H9 (cell line): ENCODE measurements around the gene ZNF658. TPM values are rescaled to one million over a fixed set of nuclear protein-coding genes. Genes with fewer than 3 reads are reported as not detected.
"Not testable (repeated sequence)": the region's sequence is repeated elsewhere in the genome, so short reads cannot be mapped to it uniquely, and the experiment has no call there.

Source experiments
- DNase-seq: peaks from one replicate; pipeline ENCODE4 v3.0.0-alpha.2; 2017
- H2AFZ ChIP-seq: one replicate; pipeline ENCODE4 v1.6.1; 2013; ENCODE audit warnings: mild to moderate bottlenecking, low read length, control low read depth, moderate library complexity
- H2AK5ac ChIP-seq: 2 replicates; pipeline ENCODE4 v1.6.1; 2013; ENCODE audit warnings: low read length, control low read depth, mixed read lengths; ENCODE audit not compliant: insufficient read length
- H2BK120ac ChIP-seq: one replicate; pipeline ENCODE4 v1.6.1; 2013; ENCODE audit warnings: low read depth, mild to moderate bottlenecking, low read length, control low read depth, inconsistent platforms; ENCODE audit not compliant: poor library complexity, severe bottlenecking
- H2BK12ac ChIP-seq: 2 replicates; pipeline ENCODE4 v1.6.1; 2013; ENCODE audit warnings: low read length, control low read depth, mixed read lengths, low read depth; ENCODE audit not compliant: insufficient read length
- H2BK15ac ChIP-seq: 2 replicates; pipeline ENCODE4 v1.6.1; 2013; ENCODE audit warnings: low read depth, low read length, control low read depth
- H2BK20ac ChIP-seq: one replicate; pipeline ENCODE4 v1.6.1; 2013; ENCODE audit warnings: low read depth, mild to moderate bottlenecking, low read length, control low read depth, inconsistent platforms; ENCODE audit not compliant: poor library complexity, severe bottlenecking
- H2BK5ac ChIP-seq: 2 replicates; pipeline ENCODE4 v1.6.1; 2013; ENCODE audit warnings: low read length, control low read depth, mixed read lengths; ENCODE audit not compliant: insufficient read length
- H3K14ac ChIP-seq: 2 replicates; pipeline ENCODE4 v1.6.1; 2013; ENCODE audit warnings: low read length, control low read depth; ENCODE audit not compliant: insufficient read depth
- H3K18ac ChIP-seq: 2 replicates; pipeline ENCODE4 v1.6.1; 2013; ENCODE audit warnings: low read depth, mild to moderate bottlenecking, mixed read lengths, low read length, control low read depth; ENCODE audit not compliant: insufficient read length
- H3K23ac ChIP-seq: 2 replicates; pipeline ENCODE4 v1.6.1; 2013; ENCODE audit warnings: low read length, control low read depth, mixed read lengths, low read depth; ENCODE audit not compliant: insufficient read length
- H3K23me2 ChIP-seq: 2 replicates; pipeline ENCODE4 v1.6.1; 2013; ENCODE audit warnings: low read depth, mild to moderate bottlenecking, mixed read lengths, low read length, control low read depth; ENCODE audit not compliant: insufficient read length, poor library complexity, severe bottlenecking
- H3K27ac ChIP-seq: 2 replicates; pipeline ENCODE4 v1.5.1; 2013; ENCODE audit warnings: low read length, control low read depth, mixed read lengths, low read depth; ENCODE audit not compliant: insufficient read length
- H3K27me3 ChIP-seq: 2 replicates; pipeline ENCODE4 v1.6.1; 2013; ENCODE audit warnings: low read length, control low read depth, inconsistent platforms; ENCODE audit not compliant: insufficient read depth
- H3K4ac ChIP-seq: 2 replicates; pipeline ENCODE4 v1.6.1; 2013; ENCODE audit warnings: low read depth, mild to moderate bottlenecking, control low read depth, inconsistent platforms, low read length, moderate library complexity
- H3K4me1 ChIP-seq: 2 replicates; pipeline ENCODE4 v1.6.1; 2013; ENCODE audit warnings: low read length, control low read depth, inconsistent platforms; ENCODE audit not compliant: insufficient read depth
- H3K4me2 ChIP-seq: 2 replicates; pipeline ENCODE4 v1.6.1; 2013; ENCODE audit warnings: low read length, control low read depth, mixed read lengths; ENCODE audit not compliant: insufficient read length, insufficient read depth
- H3K56ac ChIP-seq: 2 replicates; pipeline ENCODE4 v1.6.1; 2013; ENCODE audit warnings: low read depth, mild to moderate bottlenecking, mixed read lengths, low read length, control low read depth; ENCODE audit not compliant: insufficient read length
- H3K79me1 ChIP-seq: 2 replicates; pipeline ENCODE4 v1.6.1; 2013; ENCODE audit warnings: low read depth, mild to moderate bottlenecking, moderate library complexity, low read length, control low read depth, inconsistent platforms; ENCODE audit not compliant: insufficient read depth, poor library complexity, severe bottlenecking
- H3K79me2 ChIP-seq: 2 replicates; pipeline ENCODE4 v1.6.1; 2013; ENCODE audit warnings: low read length, control low read depth, inconsistent platforms; ENCODE audit not compliant: insufficient read depth
- H3K9ac ChIP-seq: 2 replicates; pipeline ENCODE4 v1.6.1; 2013; ENCODE audit warnings: low read length, control low read depth, mixed read lengths; ENCODE audit not compliant: insufficient read length; ENCODE audit errors: extremely low read depth
- H3K9me3 ChIP-seq: one replicate; pipeline ENCODE4 v1.6.1; 2013; ENCODE audit warnings: low read depth, low read length, inconsistent platforms; ENCODE audit not compliant: control insufficient read depth
- H3T11ph ChIP-seq: one replicate; pipeline ENCODE4 v1.6.1; 2013; ENCODE audit warnings: mild to moderate bottlenecking, low read length, control low read depth, inconsistent platforms
- H4K20me1 ChIP-seq: one replicate; pipeline ENCODE4 v1.6.1; 2013; ENCODE audit not compliant: control insufficient read depth, insufficient read length, insufficient read depth
- H4K5ac ChIP-seq: 2 replicates; pipeline ENCODE4 v1.6.1; 2013; ENCODE audit warnings: low read depth, mild to moderate bottlenecking, mixed read lengths, low read length, control low read depth; ENCODE audit not compliant: insufficient read length
- H4K8ac ChIP-seq: replicated peaks from 2 replicates; pipeline ENCODE4 v1.6.1; 2013; ENCODE audit warnings: low read length, control low read depth, mixed read lengths, low read depth; ENCODE audit not compliant: insufficient read length
- H4K91ac ChIP-seq: 2 replicates; pipeline ENCODE4 v1.6.1; 2013; ENCODE audit warnings: low read depth, mild to moderate bottlenecking, moderate library complexity, mixed read lengths, low read length, control low read depth; ENCODE audit not compliant: insufficient read length
- H3K27ac Mint-ChIP-seq, 3 experiments: 2 replicates in 2 of 3; 3 replicates in 1 of 3; pipeline ENCODE4 v1.8.0; 2020 to 2021; ENCODE audit warnings: mixed read lengths in 3 of 3, mild to moderate bottlenecking in 1 of 3, moderate library complexity in 1 of 3
- H3K27me3 Mint-ChIP-seq: 2 replicates; pipeline ENCODE4 v1.8.0; 2021; ENCODE audit warnings: low read depth, mild to moderate bottlenecking, moderate library complexity, mixed read lengths
- H3K36me3 Mint-ChIP-seq, 3 experiments: 2 replicates in 2 of 3; 3 replicates in 1 of 3; pipeline ENCODE4 v1.8.0; 2020 to 2021; ENCODE audit warnings: low read depth in 3 of 3, mixed read lengths in 3 of 3; ENCODE audit not compliant: insufficient read depth in 1 of 3
- H3K4me1 Mint-ChIP-seq, 2 experiments: 2 replicates each; pipeline ENCODE4 v1.8.0; 2020; ENCODE audit warnings: mixed read lengths in 2 of 2
- H3K4me3 Mint-ChIP-seq, 2 experiments: 2 replicates in 1 of 2; 3 replicates in 1 of 2; pipeline ENCODE4 v1.8.0; 2020 to 2021; ENCODE audit warnings: mild to moderate bottlenecking in 2 of 2, mixed read lengths in 2 of 2, moderate library complexity in 1 of 2
- H3K9me3 Mint-ChIP-seq, 2 experiments: 2 replicates in 1 of 2; 3 replicates in 1 of 2; pipeline ENCODE4 v1.8.0; 2020; ENCODE audit warnings: mild to moderate bottlenecking in 2 of 2, mixed read lengths in 2 of 2, moderate library complexity in 1 of 2
- WGBS: extraction: QIAGEN DNeasy Blood & Tissue Kit; methylation state at CpG from one replicate; pipeline ENCODE4 v1.1.7; 2013; ENCODE audit warnings: missing lambda C conversion rate, low lambda C conversion rate, mixed read lengths; ENCODE audit not compliant: insufficient read length; ENCODE audit errors: extremely low coverage; 5-methylcytosine and 5-hydroxymethylcytosine counted together
- total RNA-seq: library from RNA; stranded (reverse); gene quantifications from 2 replicates; pipeline ENCODE4 v1.2.1, GENCODE V29; 2021

Gene ZNF658
- total RNA-seq, 1 experiment from 2014 or later: 3.6 TPM

- H2BK5ac ChIP-seq, H4K8ac ChIP-seq, H3K79me2 ChIP-seq, H3K23ac ChIP-seq, H3K9ac ChIP-seq, H3T11ph ChIP-seq, H3K27me3 ChIP-seq, H4K91ac ChIP-seq, H2BK15ac ChIP-seq, H3K56ac ChIP-seq, H3K23me2 ChIP-seq, H2BK20ac ChIP-seq, H4K5ac ChIP-seq, H2AFZ ChIP-seq, H3K27ac ChIP-seq, H3K9me3 ChIP-seq, H3K79me1 ChIP-seq, H2AK5ac ChIP-seq, H2BK12ac ChIP-seq, H3K4ac ChIP-seq, H3K27me3 Mint-ChIP-seq, H3K27ac Mint-ChIP-seq, H3K4me1 Mint-ChIP-seq, H2BK120ac ChIP-seq, DNase-seq, H3K14ac ChIP-seq, H3K4me1 ChIP-seq, H4K20me1 ChIP-seq, H3K9me3 Mint-ChIP-seq, H3K18ac ChIP-seq: not testable (repeated sequence)
- H3K4me3 Mint-ChIP-seq: peak overlapping the region; percentile 75 to 89
- no CpG with 5 or more reads among the region's 8 CpGs for WGBS
- H3K4me2 ChIP-seq: peak overlapping the region; percentile 25
- H3K36me3 Mint-ChIP-seq: peaks cover 4 to 11% (median 4%) of the 10 kb centered on the region in 3 experiments; a peak in 6 of 7 replicates
These were observed 616 bp downstream of the ZNF658 start for GRCh38 chr9:66901141-66901540.

GRCh38 chr9:66909560-66909959, 9.0 kb downstream of the ZNF658 start:
- H3K9me3 Mint-ChIP-seq, H4K8ac ChIP-seq, H3K9me3 ChIP-seq, H3K27me3 ChIP-seq, H3K27ac Mint-ChIP-seq, H2BK15ac ChIP-seq, H3T11ph ChIP-seq, H3K23ac ChIP-seq, H3K9ac ChIP-seq, H3K56ac ChIP-seq, H3K27me3 Mint-ChIP-seq, H3K27ac ChIP-seq, H3K4me1 Mint-ChIP-seq, H3K4me3 Mint-ChIP-seq, H3K79me2 ChIP-seq, H3K23me2 ChIP-seq, H2AK5ac ChIP-seq, H3K36me3 Mint-ChIP-seq, H3K4me1 ChIP-seq, H4K20me1 ChIP-seq, H3K18ac ChIP-seq, H3K14ac ChIP-seq, H3K4ac ChIP-seq, H2BK12ac ChIP-seq, H3K4me2 ChIP-seq, H3K79me1 ChIP-seq, H2BK20ac ChIP-seq, H4K5ac ChIP-seq, DNase-seq, H2AFZ ChIP-seq, H2BK5ac ChIP-seq, H2BK120ac ChIP-seq, H4K91ac ChIP-seq: not testable (repeated sequence)
- no CpG with 5 or more reads among the region's 2 CpGs for WGBS
